AG10803 (cell line): ENCODE measurements around the gene LHX5.

ENCODE experiments used
- DNase-seq: peaks from one replicate; pipeline ENCODE4 v3.0.0; 2010; ENCODE audit warnings: low read depth
- H3K4me3 ChIP-seq: 2 replicates; pipeline ENCODE4 v1.5.1; 2011; ENCODE audit warnings: mild to moderate bottlenecking, low read length, control low read depth
- TF ChIP-seq, protein P1 (sequence below): conservative IDR thresholded peaks from 2 replicates; pipeline ENCODE4 v1.5.1; 2011; ENCODE audit warnings: mild to moderate bottlenecking, low read length, control low read depth, inconsistent platforms

Gene LHX5

DNA sequence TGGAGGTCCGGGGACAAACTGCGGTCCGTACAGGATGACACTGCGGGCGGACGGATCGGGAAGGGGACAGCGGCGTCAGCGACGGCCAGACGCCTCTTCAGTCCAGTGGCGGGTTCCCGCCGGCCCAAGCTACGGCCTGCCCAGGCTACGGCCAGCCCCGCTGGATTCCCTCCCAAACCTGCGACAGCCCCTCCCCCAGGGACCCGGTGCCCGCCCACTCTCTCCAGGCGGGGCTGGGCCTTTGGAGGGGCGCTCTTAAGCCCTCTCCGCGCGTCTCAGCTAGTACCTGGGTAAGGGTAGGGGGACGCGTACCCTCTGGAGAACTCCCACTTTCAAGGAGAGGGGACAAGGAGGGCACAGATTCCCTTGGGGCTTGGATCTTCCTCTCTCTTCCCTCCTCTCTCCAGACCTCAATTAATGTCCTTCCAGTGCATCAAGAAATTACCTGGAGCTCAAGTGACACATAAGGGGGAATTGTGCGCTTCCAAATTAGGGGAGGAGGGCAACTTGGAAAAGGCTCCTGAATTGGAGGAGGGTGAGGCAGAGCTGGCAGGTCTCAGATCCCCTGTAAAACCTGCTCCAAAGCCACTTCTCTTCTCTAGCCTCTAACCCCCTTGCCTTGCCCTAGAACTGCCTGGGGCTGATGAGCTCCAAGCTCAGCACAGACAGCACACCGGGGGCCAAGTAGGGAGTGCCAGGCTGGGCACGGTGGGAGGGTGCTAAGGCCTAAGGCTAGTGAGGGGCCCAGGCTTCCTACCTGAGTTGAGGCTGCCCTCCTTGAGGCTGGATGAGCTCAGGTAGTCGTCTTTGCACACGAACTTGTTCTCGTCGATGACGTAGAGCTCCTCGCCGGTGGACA lies 3.1 kb downstream of the LHX5 start:
- TF ChIP-seq, protein P1, sequence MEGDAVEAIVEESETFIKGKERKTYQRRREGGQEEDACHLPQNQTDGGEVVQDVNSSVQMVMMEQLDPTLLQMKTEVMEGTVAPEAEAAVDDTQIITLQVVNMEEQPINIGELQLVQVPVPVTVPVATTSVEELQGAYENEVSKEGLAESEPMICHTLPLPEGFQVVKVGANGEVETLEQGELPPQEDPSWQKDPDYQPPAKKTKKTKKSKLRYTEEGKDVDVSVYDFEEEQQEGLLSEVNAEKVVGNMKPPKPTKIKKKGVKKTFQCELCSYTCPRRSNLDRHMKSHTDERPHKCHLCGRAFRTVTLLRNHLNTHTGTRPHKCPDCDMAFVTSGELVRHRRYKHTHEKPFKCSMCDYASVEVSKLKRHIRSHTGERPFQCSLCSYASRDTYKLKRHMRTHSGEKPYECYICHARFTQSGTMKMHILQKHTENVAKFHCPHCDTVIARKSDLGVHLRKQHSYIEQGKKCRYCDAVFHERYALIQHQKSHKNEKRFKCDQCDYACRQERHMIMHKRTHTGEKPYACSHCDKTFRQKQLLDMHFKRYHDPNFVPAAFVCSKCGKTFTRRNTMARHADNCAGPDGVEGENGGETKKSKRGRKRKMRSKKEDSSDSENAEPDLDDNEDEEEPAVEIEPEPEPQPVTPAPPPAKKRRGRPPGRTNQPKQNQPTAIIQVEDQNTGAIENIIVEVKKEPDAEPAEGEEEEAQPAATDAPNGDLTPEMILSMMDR = no peak
- H3K4me3 ChIP-seq = no peak overlapping the region
- DNase-seq = no peak

DNA sequence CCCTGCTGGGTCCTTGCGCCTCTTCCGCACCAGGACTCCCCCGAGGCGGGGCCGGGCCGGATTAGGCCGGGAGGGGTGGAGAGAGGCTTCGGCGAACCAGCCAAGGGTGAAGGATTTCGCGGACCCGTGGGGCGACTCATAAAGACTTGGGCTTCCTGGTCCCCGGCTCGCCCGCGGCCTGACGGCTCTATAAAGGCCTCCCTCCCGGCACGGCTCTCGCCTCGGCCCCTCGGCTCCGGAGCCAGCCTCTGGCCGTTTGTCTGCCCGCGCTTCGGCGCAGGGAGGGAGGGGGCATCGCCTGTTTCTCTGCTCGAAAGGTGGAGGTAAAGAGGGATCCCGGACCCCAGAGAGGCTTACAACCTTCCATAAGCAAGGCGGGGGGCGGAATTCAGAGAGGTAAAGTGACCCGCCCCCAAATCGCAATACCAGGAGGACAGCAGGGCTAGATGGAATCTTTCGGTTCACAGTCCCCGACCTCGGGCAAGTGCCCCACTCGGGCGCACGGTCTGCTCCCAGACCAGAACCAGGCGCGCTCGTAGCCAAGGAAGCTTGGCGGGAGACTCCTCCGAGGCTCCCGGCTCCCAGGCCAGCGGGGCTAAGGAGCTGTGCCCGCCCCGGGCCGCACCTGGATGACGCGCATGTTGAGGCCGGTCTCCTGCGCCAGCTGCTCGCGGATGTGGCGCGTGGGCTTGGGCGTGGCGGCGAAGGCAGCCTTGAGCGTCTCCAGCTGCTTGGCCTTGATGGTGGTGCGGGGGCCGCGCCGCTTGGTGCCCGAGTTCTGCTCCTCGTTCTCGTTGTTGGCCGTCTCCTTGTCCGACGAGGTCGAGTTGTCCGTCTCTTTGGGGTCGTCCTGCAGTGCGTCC lies 3.9 kb downstream of the LHX5 start:
- no peak for DNase-seq
- TF ChIP-seq, protein P1 = no peak
- peak overlapping the region; percentile 53 for H3K4me3 ChIP-seq

DNA sequence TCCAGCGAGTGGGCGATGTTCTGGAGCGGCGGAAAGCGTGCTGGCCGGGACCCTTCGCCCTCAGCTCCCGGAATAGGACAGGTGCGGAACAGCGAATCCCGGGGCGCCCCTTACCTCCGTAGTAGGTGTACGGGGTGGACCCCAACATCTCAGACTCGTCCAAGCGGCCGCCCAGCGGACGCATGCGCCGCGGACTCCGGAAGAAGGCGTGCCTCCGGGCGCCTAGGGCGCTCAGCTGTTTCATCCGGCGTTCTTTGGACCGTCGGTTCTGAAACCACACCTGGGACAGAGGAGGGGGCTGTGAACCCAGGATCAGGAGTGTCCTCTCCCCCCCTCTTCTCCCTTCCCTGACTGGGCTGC lies 4.5 kb downstream of the LHX5 start:
- DNase-seq = no peak
- TF ChIP-seq, protein P1 = no peak
- peak overlapping the region; percentile 53 for H3K4me3 ChIP-seq

DNA sequence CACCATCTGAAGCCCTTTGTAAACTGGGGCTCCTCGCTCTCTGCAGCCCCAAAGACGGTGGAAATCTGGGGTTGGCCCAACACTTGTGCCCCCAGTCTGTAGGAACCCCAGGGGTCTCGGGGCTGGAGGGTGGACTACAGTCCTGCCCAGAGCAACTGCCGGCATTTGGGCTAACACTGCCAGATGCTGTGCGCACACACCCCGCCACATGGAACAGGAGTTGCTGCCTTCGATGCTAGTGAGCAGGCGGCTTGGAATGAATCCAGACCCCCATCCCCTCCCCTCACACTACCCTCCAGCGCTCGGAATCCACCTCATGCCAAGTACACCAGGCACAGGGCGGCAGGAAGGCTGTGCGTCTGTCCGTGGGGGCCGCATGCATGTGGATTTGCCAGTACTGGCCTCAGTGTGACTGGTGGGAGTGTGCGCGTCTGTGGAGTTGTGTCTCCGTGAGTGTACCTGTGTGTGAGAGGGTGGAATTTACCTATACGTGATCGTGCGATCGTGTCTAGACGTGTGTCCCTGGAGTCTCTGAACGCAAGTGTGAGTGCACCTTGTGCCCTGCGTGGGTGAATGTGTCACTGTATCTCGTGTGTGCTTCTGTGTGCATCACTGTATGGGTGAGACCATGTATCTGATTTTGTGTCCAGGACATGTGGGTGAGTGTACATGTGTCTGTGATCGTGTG lies 5.1 kb downstream of the LHX5 start:
- H3K4me3 ChIP-seq = no peak overlapping the region
- no peak for DNase-seq
- TF ChIP-seq, protein P1 = no peak

DNA sequence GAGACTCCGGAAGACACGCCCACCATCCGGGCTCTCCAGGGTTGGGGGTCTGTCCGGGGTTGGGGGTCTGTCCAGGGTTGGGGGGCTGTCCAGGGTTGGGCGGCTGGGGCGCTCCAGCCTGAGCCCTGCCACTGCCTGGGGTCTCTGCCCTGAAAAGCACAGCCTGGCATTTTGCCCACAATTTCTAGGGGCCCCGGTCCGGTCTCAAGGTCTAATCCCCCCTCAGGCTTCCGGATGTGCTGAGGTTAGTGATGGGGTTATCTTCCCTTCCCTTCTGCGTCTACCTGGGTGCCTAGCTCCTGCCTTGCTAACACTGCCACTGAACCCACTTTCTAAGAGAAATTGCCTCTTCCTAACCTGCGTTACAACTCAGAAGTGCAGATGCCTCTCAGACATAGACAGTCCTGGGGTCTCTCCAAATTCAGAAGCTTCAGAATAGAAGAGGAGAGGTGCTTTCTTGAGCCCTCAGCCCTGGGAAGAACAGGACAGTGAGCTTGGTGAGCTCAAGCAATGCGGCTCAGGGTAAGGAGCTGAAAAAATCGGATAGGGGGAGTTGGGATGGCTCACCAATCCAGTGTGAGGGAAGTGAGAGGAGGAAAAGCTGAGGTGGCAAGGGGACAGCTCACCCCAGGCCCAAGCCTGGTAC lies 5.7 kb downstream of the LHX5 start:
- TF ChIP-seq, protein P1 = no peak

DNA sequence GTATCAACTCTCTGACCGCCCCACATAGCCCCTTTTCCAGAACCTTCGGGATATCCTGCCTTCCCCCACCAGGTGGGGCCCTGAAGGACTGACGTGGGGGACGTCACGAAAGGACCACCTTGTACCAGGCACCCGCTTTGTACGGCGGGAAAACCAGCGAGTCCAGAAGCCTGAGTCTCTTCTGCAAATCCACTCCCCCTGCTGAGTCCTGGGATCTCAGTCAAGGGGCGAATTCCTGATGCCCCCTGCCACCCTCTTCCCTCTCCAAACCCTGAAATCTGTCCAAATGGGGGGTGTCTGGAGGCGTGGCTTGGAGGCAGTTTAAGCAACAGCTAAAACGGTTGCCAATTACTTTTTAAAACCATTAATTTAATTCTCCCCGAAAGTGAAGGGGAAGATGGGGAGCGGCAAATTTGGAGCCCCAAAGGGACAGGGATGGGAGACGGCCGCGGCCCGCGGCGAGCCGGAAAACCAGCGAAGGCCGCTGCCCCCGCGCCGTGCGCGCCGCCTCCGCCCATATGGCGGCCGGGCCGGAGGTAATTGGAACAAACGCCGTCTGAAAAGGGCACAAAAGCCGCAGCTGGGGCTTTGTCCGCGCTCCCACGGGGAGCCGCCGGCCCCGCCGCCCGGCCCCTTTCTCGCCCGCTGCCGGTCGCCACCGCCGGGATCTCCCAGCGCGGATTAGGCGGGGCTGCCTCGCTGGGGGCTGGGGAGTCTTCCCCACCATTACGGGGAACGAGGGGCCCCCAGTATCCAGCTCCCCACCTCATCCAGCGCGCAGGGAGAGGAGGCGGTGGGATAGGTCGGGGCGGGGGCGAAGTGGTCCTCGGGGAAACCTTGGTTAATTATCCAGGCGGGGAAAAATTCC lies 6.6 kb downstream of the LHX5 start:
- DNase-seq = no peak
- no peak overlapping the region for H3K4me3 ChIP-seq
- TF ChIP-seq, protein P1 = no peak

More for the DNA sequence above, 5.7 kb downstream of the LHX5 start:
- no peak for DNase-seq
- no peak overlapping the region for H3K4me3 ChIP-seq
